ENCODE measurements around the gene CHRNB1.

The CHRNB1 gene

GRCh38 chr17:7490144-7490543 lies 45.3 kb downstream of the CHRNB1 start:
- H3K9ac ChIP-seq: no peak overlapping the region
- no peaks in the 10 kb centered on the region for H3K27me3 ChIP-seq (ENCODE audit: control insufficient read depth, insufficient read depth, low read length)
- H3K27ac ChIP-seq: no peak overlapping the region
- H3K79me2 ChIP-seq: peaks cover 54% of the 10 kb centered on the region
- H3K9me3 ChIP-seq (ENCODE audit: control insufficient read depth, low read length): no peaks in the 10 kb centered on the region
- H3K36me3 ChIP-seq (ENCODE audit: control insufficient read depth, insufficient read depth, low read length): no peaks in the 10 kb centered on the region
- H3K4me3 ChIP-seq (ENCODE audit: low read depth, low read length): no peak overlapping the region
- H2AFZ ChIP-seq: no peak overlapping the region
- peaks cover 3% of the 10 kb centered on the region for H3K4me1 ChIP-seq
- H3K4me2 ChIP-seq (ENCODE audit: low read length): no peak overlapping the region
- no peak for TF ChIP-seq CTCF (IDR thresholded peaks at IDR 0.05)

GRCh38 chr17:7491583-7491982 lies 46.7 kb downstream of the CHRNB1 start:
- H3K9ac ChIP-seq: no peak overlapping the region
- no peak overlapping the region for H2AFZ ChIP-seq
- no peaks in the 10 kb centered on the region for H3K4me1 ChIP-seq
- TF ChIP-seq CTCF (IDR thresholded peaks at IDR 0.05): no peak
- H3K79me2 ChIP-seq: peaks cover 46% of the 10 kb centered on the region
- no peaks in the 10 kb centered on the region for H3K9me3 ChIP-seq (ENCODE audit: control insufficient read depth, low read length)
- H3K36me3 ChIP-seq (ENCODE audit: control insufficient read depth, insufficient read depth, low read length): no peaks in the 10 kb centered on the region
- H3K27me3 ChIP-seq (ENCODE audit: control insufficient read depth, insufficient read depth, low read length): no peaks in the 10 kb centered on the region
- H3K4me2 ChIP-seq (ENCODE audit: low read length): no peak overlapping the region
- H3K4me3 ChIP-seq (ENCODE audit: low read depth, low read length): no peak overlapping the region
- no peak overlapping the region for H3K27ac ChIP-seq

- H3K79me2 ChIP-seq: peaks cover 33% of the 10 kb centered on the region
- no peak overlapping the region for H3K9ac ChIP-seq
- H3K36me3 ChIP-seq (ENCODE audit: control insufficient read depth, insufficient read depth, low read length): no peaks in the 10 kb centered on the region
- TF ChIP-seq CTCF (IDR thresholded peaks at IDR 0.05): no peak
- no peaks in the 10 kb centered on the region for H3K9me3 ChIP-seq (ENCODE audit: control insufficient read depth, low read length)
- H3K27me3 ChIP-seq (ENCODE audit: control insufficient read depth, insufficient read depth, low read length): no peaks in the 10 kb centered on the region
- H2AFZ ChIP-seq: no peak overlapping the region
- H3K4me3 ChIP-seq (ENCODE audit: low read depth, low read length): no peak overlapping the region
- no peak overlapping the region for H3K27ac ChIP-seq
- H3K4me1 ChIP-seq: no peaks in the 10 kb centered on the region
- H3K4me2 ChIP-seq (ENCODE audit: low read length): no peak overlapping the region
Observed at GRCh38 chr17:7493941-7494340, 49.1 kb downstream of the CHRNB1 start.

GRCh38 chr17:7495906-7496434 lies 51.1 kb downstream of the CHRNB1 start:
- H3K79me2 ChIP-seq: peaks cover 18% of the 10 kb centered on the region
- H3K9ac ChIP-seq: no peak overlapping the region
- no peaks in the 10 kb centered on the region for H3K4me1 ChIP-seq
- H3K4me2 ChIP-seq (ENCODE audit: low read length): no peak overlapping the region
- no peak overlapping the region for H2AFZ ChIP-seq
- no peaks in the 10 kb centered on the region for H3K9me3 ChIP-seq (ENCODE audit: control insufficient read depth, low read length)
- no peaks in the 10 kb centered on the region for H3K36me3 ChIP-seq (ENCODE audit: control insufficient read depth, insufficient read depth, low read length)
- no peak overlapping the region for H3K4me3 ChIP-seq (ENCODE audit: low read depth, low read length)
- no peak for TF ChIP-seq CTCF (IDR thresholded peaks at IDR 0.05)
- no peak overlapping the region for H3K27ac ChIP-seq
- H3K27me3 ChIP-seq (ENCODE audit: control insufficient read depth, insufficient read depth, low read length): no peaks in the 10 kb centered on the region

- H3K9me3 ChIP-seq (ENCODE audit: control insufficient read depth, low read length): no peaks in the 10 kb centered on the region
- no peak overlapping the region for H3K9ac ChIP-seq
- H3K4me1 ChIP-seq: no peaks in the 10 kb centered on the region
- no peaks in the 10 kb centered on the region for H3K36me3 ChIP-seq (ENCODE audit: control insufficient read depth, insufficient read depth, low read length)
- no peak overlapping the region for H2AFZ ChIP-seq
- no peaks in the 10 kb centered on the region for H3K27me3 ChIP-seq (ENCODE audit: control insufficient read depth, insufficient read depth, low read length)
- H3K27ac ChIP-seq: no peak overlapping the region
- no peak for TF ChIP-seq CTCF (IDR thresholded peaks at IDR 0.05)
- no peak overlapping the region for H3K4me3 ChIP-seq (ENCODE audit: low read depth, low read length)
- H3K79me2 ChIP-seq: peaks cover 13% of the 10 kb centered on the region
- no peak overlapping the region for H3K4me2 ChIP-seq (ENCODE audit: low read length)
Observed at GRCh38 chr17:7496470-7497183, 51.8 kb downstream of the CHRNB1 start.

All from parathyroid adenoma (tissue), 2 donors.